Ovary (tissue), 9 donors: ENCODE measurements around the gene BICC1. TPM values are rescaled to one million over a fixed set of nuclear protein-coding genes. Genes with fewer than 3 reads are reported as not detected.

Experiments used
- DNase-seq, 5 donors: peaks; one replicate each; pipeline ENCODE4 v3.0.0-alpha.2; 2019 to 2020
- H3K27ac ChIP-seq, 2 donors: fragments of 200-600 bp; one replicate each; pipeline versions ENCODE4 v1.5.1 to v1.8.0; 2019 to 2022
- H3K27me3 ChIP-seq: fragments of 200-600 bp; one replicate; pipeline ENCODE4 v1.8.0; 2022
- H3K36me3 ChIP-seq: fragments of 200-600 bp; sonication (generic); one replicate; pipeline ENCODE4 v1.5.1; 2019
- H3K4me1 ChIP-seq: one replicate; pipeline ENCODE4 v1.8.1; 2013; ENCODE audit warnings: mild to moderate bottlenecking, moderate library complexity; ENCODE audit not compliant: insufficient read depth
- H3K4me3 ChIP-seq: fragments of 200-600 bp; sonication (generic); one replicate; pipeline ENCODE4 v1.5.1; 2017
- H3K9me3 ChIP-seq, 2 donors: fragments of 200-600 bp in 1 of 2; sonication (generic) in 1 of 2; one replicate each; pipeline versions ENCODE4 v1.5.1 to v1.8.1; 2013 to 2019; ENCODE audit warnings: mild to moderate bottlenecking in 1 of 2, moderate library complexity in 1 of 2
- EP300 ChIP-seq: sonication (generic); formaldehyde crosslinking; IDR thresholded peaks from one replicate; pipeline ENCODE4 v1.6.1; 2017; ENCODE audit warnings: antibody characterized with exemption
- POLR2A ChIP-seq: fragments of 450-650 bp; IDR thresholded peaks from one replicate; pipeline ENCODE4 v1.6.1; 2017; ENCODE audit warnings: antibody characterized with exemption, mild to moderate bottlenecking, moderate library complexity
- WGBS, 3 donors: extraction: QIAGEN DNeasy Blood & Tissue Kit in 1 of 3; methylation state at CpG; one replicate each; pipeline versions ENCODE4 v1.1.5 to v1.1.7; 2013 to 2017; 5-methylcytosine and 5-hydroxymethylcytosine counted together
- intact Hi-C, 4 donors: fragments of 100-400 bp; cut with DNase I; formaldehyde crosslinking; loops; one replicate each; pipeline versions ENCODE4 v1.11.0 to v1.15.1; 2022 to 2023
- polyA plus RNA-seq, 2 donors: library from polyadenylated mRNA; stranded (reverse); fragments of 200-250 nt in 1 of 2; fragments of 350-450 nt in 1 of 2; fragmentation: Illumina TruSeq in 1 of 2; extraction: RNeasy Lipid Tissue Mini Kit (QIAGEN cat#74804) in 1 of 2; gene quantifications; one replicate each; pipeline ENCODE4 v1.2.3, GENCODE V29; 2013 to 2014
- total RNA-seq, 7 donors: library from RNA; depleted of rRNA in 2 of 7; stranded (reverse); fragments of >200 nt in 2 of 7; fragmentation: NEBNext Ultra II Directional in 3 of 7; extraction: Animal tissue kit (Norgen Biotek cat#: 25700) in 3 of 7; gene quantifications; one replicate each; pipeline versions ENCODE4 v1.1.0 to v1.2.4, GENCODE V29; 2016 to 2023
- TF ChIP-seq, protein P1 (sequence below), 3 donors: fragments of 450-650 bp in 2 of 3; fragments of 200-600 bp in 1 of 3; IDR thresholded peaks; one replicate each; pipeline versions ENCODE4 v1.5.1 to v1.8.0; 2016 to 2022; ENCODE audit warnings: antibody characterized with exemption in 3 of 3, mild to moderate bottlenecking in 1 of 3
- donor health status: DM: no; HTN: no; CAD: no; lungs with moderate emphysema.
- donor health status: DM: no; HTN: no; CAD: no.
- donor health status: Bipolar disorder and iron deficiency.
- donor health status: DM: yes; HTN: yes; CAD: no.
- donor health status: DM: no; HTN: no; CAD: no.
- donor health status: DM: yes; HTN: yes; CAD: no.

Gene BICC1
- total and polyA plus RNA-seq, 9 donors = 13.6 to 43.4 (median 23.5) TPM

DNA sequence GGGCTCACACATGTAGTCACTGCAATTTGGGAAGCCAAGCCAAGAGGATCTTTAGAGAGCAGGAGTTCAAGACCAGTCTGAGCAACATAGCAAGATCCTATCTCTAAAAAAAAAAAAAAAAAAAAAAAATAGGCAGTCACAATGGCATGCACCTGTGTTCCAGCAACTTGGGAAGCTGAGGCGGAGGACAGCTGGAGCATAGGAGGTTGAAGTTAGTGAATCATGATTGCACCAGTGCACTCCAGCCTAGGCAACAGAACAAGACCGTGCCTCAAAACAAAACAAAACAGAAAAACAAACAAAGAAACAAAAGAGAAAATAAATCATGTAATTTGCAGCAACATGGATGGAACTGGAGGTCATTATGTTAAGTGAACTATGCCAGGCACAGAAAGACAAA is 33.6 kb upstream of the BICC1 start:
- no peak overlapping the region for H3K4me3 ChIP-seq
- peaks cover 4% of the 10 kb centered on the region for H3K4me1 ChIP-seq
- no peaks in the 10 kb centered on the region for H3K36me3 ChIP-seq
- H3K27ac ChIP-seq = no peak overlapping the region
- intact Hi-C loops = no loop called here
- WGBS, 3 donors = 70 to 93% (median 89%) methylated on average over 2 of the region's 2 CpGs
- no peak for DNase-seq
- no peaks in the 10 kb centered on the region for H3K9me3 ChIP-seq
- TF ChIP-seq, protein P1, sequence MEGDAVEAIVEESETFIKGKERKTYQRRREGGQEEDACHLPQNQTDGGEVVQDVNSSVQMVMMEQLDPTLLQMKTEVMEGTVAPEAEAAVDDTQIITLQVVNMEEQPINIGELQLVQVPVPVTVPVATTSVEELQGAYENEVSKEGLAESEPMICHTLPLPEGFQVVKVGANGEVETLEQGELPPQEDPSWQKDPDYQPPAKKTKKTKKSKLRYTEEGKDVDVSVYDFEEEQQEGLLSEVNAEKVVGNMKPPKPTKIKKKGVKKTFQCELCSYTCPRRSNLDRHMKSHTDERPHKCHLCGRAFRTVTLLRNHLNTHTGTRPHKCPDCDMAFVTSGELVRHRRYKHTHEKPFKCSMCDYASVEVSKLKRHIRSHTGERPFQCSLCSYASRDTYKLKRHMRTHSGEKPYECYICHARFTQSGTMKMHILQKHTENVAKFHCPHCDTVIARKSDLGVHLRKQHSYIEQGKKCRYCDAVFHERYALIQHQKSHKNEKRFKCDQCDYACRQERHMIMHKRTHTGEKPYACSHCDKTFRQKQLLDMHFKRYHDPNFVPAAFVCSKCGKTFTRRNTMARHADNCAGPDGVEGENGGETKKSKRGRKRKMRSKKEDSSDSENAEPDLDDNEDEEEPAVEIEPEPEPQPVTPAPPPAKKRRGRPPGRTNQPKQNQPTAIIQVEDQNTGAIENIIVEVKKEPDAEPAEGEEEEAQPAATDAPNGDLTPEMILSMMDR (IDR thresholded peaks at IDR 0.05) = no peak
- TF ChIP-seq POLR2A (no peak), EP300 (no peak)
- no peaks in the 10 kb centered on the region for H3K27me3 ChIP-seq

DNA sequence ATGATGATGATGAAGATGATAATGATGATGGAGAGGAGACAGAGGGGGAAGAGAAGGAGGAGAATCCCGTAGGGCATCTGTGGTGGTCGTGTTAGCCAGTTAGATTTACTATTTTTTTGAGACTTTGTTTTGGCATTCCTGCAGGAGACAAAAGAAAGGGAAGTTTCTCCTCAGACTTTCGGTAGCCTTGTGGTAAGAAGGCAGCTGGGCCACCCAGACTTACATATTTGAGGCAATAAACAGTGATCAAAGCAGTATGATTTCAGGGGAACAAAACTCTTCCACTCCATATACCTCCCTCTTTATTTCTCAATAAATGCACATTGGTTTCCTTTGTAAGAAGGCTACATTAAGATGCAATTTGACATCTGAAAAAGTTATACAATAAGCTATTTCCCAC is 32.4 kb upstream of the BICC1 start:
- no peak for TF ChIP-seq POLR2A
- no peak for TF ChIP-seq EP300
- TF ChIP-seq, protein P1 (IDR thresholded peaks at IDR 0.05) = no peak
- intact Hi-C loops = no loop called here
- 30 to 42% (median 38%) methylated on average over 3 of the region's 3 CpGs for WGBS, 3 donors

DNA sequence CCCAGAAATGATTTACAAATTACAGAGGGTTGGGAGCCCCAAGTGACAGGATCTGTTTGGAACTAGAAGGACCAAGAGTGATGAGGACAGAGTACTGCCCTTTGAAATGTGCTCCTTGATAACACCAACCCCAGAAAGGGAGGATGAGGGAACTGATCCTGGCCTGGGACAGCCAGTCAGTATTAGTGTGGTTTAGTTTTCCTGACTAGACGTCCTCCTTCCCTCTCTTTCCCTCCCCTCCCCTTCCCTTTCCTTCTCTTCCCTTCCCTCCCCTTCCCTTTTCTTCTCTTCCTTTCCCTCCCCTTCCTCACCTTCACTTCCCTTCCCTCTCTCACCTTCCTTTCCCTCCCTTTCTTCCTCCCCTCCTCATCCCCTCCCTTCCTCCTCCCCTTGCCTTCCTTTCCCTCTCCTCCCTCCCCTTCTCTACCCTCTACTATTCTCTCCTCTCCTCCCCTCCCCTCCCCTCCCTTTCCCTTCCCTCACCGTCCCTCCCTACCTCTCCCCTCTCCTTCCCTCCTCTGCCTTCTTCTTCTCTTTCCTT is 31.0 kb upstream of the BICC1 start:
- Histone ChIP-seq H3K27me3 (no peaks in the 10 kb centered on the region), H3K4me1 (no peaks in the 10 kb centered on the region), H3K9me3 (no peaks in the 10 kb centered on the region), H3K4me3 (no peak overlapping the region), H3K27ac (no peak overlapping the region), H3K36me3 (no peaks in the 10 kb centered on the region)
- no peak for DNase-seq
- 68 to 91% (median 84%) methylated on average over 2 of the region's 2 CpGs for WGBS, 3 donors
- intact Hi-C loops = no loop called here
- TF ChIP-seq, protein P1 (IDR thresholded peaks at IDR 0.05) = no peak
- TF ChIP-seq POLR2A (no peak), EP300 (no peak)

More for the DNA sequence above, 32.4 kb upstream of the BICC1 start:
- H3K9me3 ChIP-seq = no peaks in the 10 kb centered on the region
- H3K27ac ChIP-seq = no peak overlapping the region
- DNase-seq = no peak
- H3K36me3 ChIP-seq = no peaks in the 10 kb centered on the region
- H3K27me3 ChIP-seq = no peaks in the 10 kb centered on the region
- no peak overlapping the region for H3K4me3 ChIP-seq
- H3K4me1 ChIP-seq = peaks cover 2% of the 10 kb centered on the region

DNA sequence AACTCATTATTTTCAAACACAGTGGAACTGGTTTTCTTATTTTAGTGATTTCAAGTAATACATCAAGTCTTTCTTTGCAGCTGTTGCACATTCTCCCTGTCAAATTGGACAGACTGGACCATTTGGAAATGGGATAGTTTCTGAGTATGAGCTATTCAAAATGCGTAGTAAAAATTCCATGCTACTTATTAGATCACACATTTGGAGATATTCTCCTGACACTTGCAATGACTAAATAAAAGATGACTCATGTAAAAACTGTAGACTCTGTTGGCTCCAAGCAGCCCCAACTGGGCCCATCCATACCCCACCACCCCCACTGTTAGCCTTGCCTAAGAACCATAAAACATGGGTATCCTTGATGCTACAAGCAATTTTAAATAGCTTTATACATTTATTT is 25.9 kb upstream of the BICC1 start:
- Histone ChIP-seq H3K4me1 (no peaks in the 10 kb centered on the region), H3K27ac (no peak overlapping the region), H3K36me3 (no peaks in the 10 kb centered on the region), H3K27me3 (no peaks in the 10 kb centered on the region), H3K4me3 (no peak overlapping the region), H3K9me3 (no peaks in the 10 kb centered on the region)
- TF ChIP-seq POLR2A (no peak), EP300 (no peak)
- TF ChIP-seq, protein P1 (IDR thresholded peaks at IDR 0.05) = no peak
- intact Hi-C loops = no loop called here
- no peak for DNase-seq
- 69 to 97% (median 90%) methylated on average over 1 of the region's 1 CpG for WGBS, 3 donors

DNA sequence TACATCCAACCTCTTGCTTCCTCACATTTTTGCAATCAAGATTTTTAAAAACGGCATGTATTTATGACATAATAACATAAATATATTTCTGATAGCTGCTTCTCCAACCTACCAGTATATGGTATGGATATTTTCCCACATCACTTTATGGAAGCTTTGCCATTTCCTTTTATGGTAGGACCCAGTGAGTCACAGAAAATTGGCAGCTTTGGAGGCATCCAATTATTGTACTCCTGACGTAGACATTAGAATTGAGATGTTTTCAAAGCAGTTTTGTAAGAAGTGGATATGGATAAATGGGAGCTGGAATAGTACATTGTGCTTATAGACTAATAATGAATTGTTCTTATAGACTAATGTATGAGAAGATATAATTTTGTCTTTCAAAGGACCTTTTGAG is 23.8 kb upstream of the BICC1 start:
- H3K4me1 ChIP-seq = no peaks in the 10 kb centered on the region
- intact Hi-C loops = no loop called here
- H3K9me3 ChIP-seq = no peaks in the 10 kb centered on the region
- TF ChIP-seq, protein P1 (IDR thresholded peaks at IDR 0.05) = no peak
- TF ChIP-seq POLR2A (no peak), EP300 (no peak)
- H3K4me3 ChIP-seq = no peak overlapping the region
- H3K27ac ChIP-seq = no peak overlapping the region
- no peaks in the 10 kb centered on the region for H3K36me3 ChIP-seq
- WGBS, 3 donors = 71 to 84% (median 78%) methylated on average over 2 of the region's 2 CpGs
- H3K27me3 ChIP-seq = no peaks in the 10 kb centered on the region
- no peak for DNase-seq
